Trophoblast cell (in vitro differentiated cells and primary cell): ENCODE data around the gene DNAJC4.
A peak's percentile ranks its signal among the peaks of the same experiment; 100 is the strongest.

Experiments
- DNase-seq, 2 donors: peaks; one replicate each; pipeline ENCODE4 v3.0.0-alpha.2; 2016
- H2AFZ ChIP-seq: 2 replicates; pipeline ENCODE4 v1.6.1; 2013; ENCODE audit warnings: low read length, moderate library complexity, mild to moderate bottlenecking; ENCODE audit not compliant: insufficient read depth, poor library complexity
- H2AK5ac ChIP-seq: 2 replicates; pipeline ENCODE4 v1.6.1; 2013; ENCODE audit warnings: mild to moderate bottlenecking, low read length
- H2BK120ac ChIP-seq: 2 replicates; pipeline ENCODE4 v1.6.1; 2013; ENCODE audit warnings: low read length, mild to moderate bottlenecking, moderate library complexity; ENCODE audit not compliant: insufficient read depth, poor library complexity
- H2BK12ac ChIP-seq: 2 replicates; pipeline ENCODE4 v1.6.1; 2013; ENCODE audit warnings: mild to moderate bottlenecking, low read length, moderate library complexity
- H2BK5ac ChIP-seq: 2 replicates; pipeline ENCODE4 v1.6.1; 2013; ENCODE audit warnings: low read length, low read depth, moderate library complexity, mild to moderate bottlenecking; ENCODE audit not compliant: poor library complexity
- H3K14ac ChIP-seq: 2 replicates; pipeline ENCODE4 v1.6.1; 2013; ENCODE audit warnings: mild to moderate bottlenecking, low read length
- H3K18ac ChIP-seq: 2 replicates; pipeline ENCODE4 v1.6.1; 2013; ENCODE audit warnings: mild to moderate bottlenecking, low read length
- H3K23ac ChIP-seq: 2 replicates; pipeline ENCODE4 v1.6.1; 2013; ENCODE audit warnings: low read length
- H3K27ac ChIP-seq: 2 replicates; pipeline ENCODE4 v1.5.1; 2013; ENCODE audit warnings: low read depth, mild to moderate bottlenecking, inconsistent platforms, low read length, moderate library complexity
- H3K27me3 ChIP-seq: 2 replicates; pipeline ENCODE4 v1.6.1; 2013; ENCODE audit warnings: inconsistent platforms, mild to moderate bottlenecking, low read length, moderate library complexity; ENCODE audit not compliant: insufficient read depth
- H3K36me3 ChIP-seq, 2 experiments: 1 replicate in 1 of 2; 2 replicates in 1 of 2; pipeline ENCODE4 v1.6.1; 2013; ENCODE audit warnings: low read length in 2 of 2, mild to moderate bottlenecking in 2 of 2, moderate library complexity in 1 of 2; ENCODE audit not compliant: insufficient read depth in 2 of 2, control insufficient read depth in 1 of 2
- H3K4ac ChIP-seq: 2 replicates; pipeline ENCODE4 v1.6.1; 2013; ENCODE audit warnings: low read depth, mild to moderate bottlenecking, low read length, moderate library complexity
- H3K4me1 ChIP-seq, 2 experiments: 1 replicate in 1 of 2; 2 replicates in 1 of 2; pipeline ENCODE4 v1.6.1; 2013; ENCODE audit warnings: low read length in 2 of 2, mild to moderate bottlenecking in 2 of 2, moderate library complexity in 1 of 2; ENCODE audit not compliant: insufficient read depth in 2 of 2, control insufficient read depth in 1 of 2
- H3K4me2 ChIP-seq: 2 replicates; pipeline ENCODE4 v1.6.1; 2013; ENCODE audit warnings: inconsistent platforms, mild to moderate bottlenecking, low read length, moderate library complexity
- H3K4me3 ChIP-seq: 2 replicates; pipeline ENCODE4 v1.5.1; 2013; ENCODE audit warnings: mild to moderate bottlenecking, low read depth, low read length, inconsistent platforms
- H3K79me1 ChIP-seq: one replicate; pipeline ENCODE4 v1.6.1; 2013; ENCODE audit warnings: low read length
- H3K79me2 ChIP-seq: 2 replicates; pipeline ENCODE4 v1.6.1; 2013; ENCODE audit warnings: low read length, mild to moderate bottlenecking; ENCODE audit not compliant: control insufficient read depth, insufficient read depth, poor library complexity
- H3K9ac ChIP-seq: 2 replicates; pipeline ENCODE4 v1.6.1; 2013; ENCODE audit warnings: mild to moderate bottlenecking, low read length
- H3K9me3 ChIP-seq: 2 replicates; pipeline ENCODE4 v1.6.1; 2013; ENCODE audit warnings: low read depth, mild to moderate bottlenecking, control low read depth, inconsistent platforms, low read length; ENCODE audit not compliant: insufficient read depth
- H4K12ac ChIP-seq: 2 replicates; pipeline ENCODE4 v1.6.1; 2013; ENCODE audit warnings: low read depth, mild to moderate bottlenecking, low read length, moderate library complexity
- H4K8ac ChIP-seq: 2 replicates; pipeline ENCODE4 v1.6.1; 2013; ENCODE audit warnings: low read depth, mild to moderate bottlenecking, low read length, moderate library complexity
- H4K91ac ChIP-seq: one replicate; pipeline ENCODE4 v1.6.1; 2013; ENCODE audit warnings: low read depth, mild to moderate bottlenecking, low read length, moderate library complexity
- WGBS: extraction: QIAGEN DNeasy Blood & Tissue Kit; methylation state at CpG from one replicate; pipeline ENCODE4 v1.1.7; 2013; ENCODE audit warnings: missing lambda C conversion rate; ENCODE audit not compliant: insufficient read length, insufficient coverage; ENCODE audit errors: extremely low coverage; 5-methylcytosine and 5-hydroxymethylcytosine counted together

Gene DNAJC4

DNA sequence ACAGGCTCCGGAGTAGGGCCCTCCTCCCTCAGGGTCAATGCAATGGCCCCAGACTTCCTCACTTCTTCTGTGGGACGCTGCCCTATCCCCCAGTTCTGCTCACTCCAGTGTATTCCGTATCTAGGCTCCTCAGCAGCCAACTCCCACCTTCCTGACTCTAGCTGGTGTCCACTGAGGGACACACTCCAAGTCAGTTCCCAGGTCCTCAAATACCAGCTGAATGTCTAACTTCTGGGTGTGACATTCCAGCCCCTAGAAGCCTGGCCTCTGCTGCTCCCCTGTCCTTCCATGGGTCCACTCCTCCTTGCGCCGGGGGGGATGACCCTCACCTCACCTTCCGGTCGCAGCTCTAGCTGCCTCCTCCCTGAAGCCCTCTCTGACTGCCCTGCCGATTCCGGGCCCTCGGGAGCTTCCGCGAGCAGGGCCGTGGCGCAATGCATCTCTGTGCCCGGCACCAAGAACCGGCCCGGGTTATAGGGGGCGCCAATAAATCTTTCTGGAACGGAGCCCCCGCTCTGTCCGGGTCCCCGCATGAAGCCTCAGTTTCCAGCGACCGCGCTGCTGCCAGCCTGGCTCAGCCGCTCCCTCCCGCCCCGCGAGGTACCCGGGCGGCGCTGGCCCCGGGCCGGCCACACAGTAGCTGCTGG is 38.7 kb downstream of the DNAJC4 start:
- peak overlapping the region; percentile 96 for H3K14ac ChIP-seq
- peak overlapping the region; percentile 90 for H2BK5ac ChIP-seq
- H3K4me1 ChIP-seq, result peaks cover 20 to 24% of the 10 kb centered on the region in 2 experiments
- peaks cover 29% of the 10 kb centered on the region for H3K79me1 ChIP-seq
- peak overlapping the region; percentile 92 for H3K4me2 ChIP-seq
- peaks cover 34 to 39% of the 10 kb centered on the region in 2 experiments for H3K36me3 ChIP-seq
- peak overlapping the region; percentile 92 for H4K8ac ChIP-seq
- no peak overlapping the region for H3K23ac ChIP-seq
- H3K9ac ChIP-seq, result peak overlapping the region; percentile 90
- peak overlapping the region; percentile 85 for H3K18ac ChIP-seq
- DNase-seq, result peak; percentile 64 to 77
- no peaks in the 10 kb centered on the region for H3K9me3 ChIP-seq
- peak overlapping the region; percentile 91 for H2BK120ac ChIP-seq
- peak overlapping the region; percentile 96 for H4K91ac ChIP-seq
- no peaks in the 10 kb centered on the region for H3K27me3 ChIP-seq
- WGBS, result no CpG with 5 or more reads among the region's 34 CpGs
- H3K4ac ChIP-seq, result peak overlapping the region; percentile 67
- H3K79me2 ChIP-seq, result peaks cover 13% of the 10 kb centered on the region
- peak overlapping the region; percentile 0 for H2BK12ac ChIP-seq
- peak overlapping the region; percentile 64 for H2AFZ ChIP-seq
- H4K12ac ChIP-seq, result peak overlapping the region; percentile 89
- peak overlapping the region; percentile 55 for H2AK5ac ChIP-seq
- peak overlapping the region; percentile 70 for H3K4me3 ChIP-seq
- peak overlapping the region; percentile 97 for H3K27ac ChIP-seq

DNA sequence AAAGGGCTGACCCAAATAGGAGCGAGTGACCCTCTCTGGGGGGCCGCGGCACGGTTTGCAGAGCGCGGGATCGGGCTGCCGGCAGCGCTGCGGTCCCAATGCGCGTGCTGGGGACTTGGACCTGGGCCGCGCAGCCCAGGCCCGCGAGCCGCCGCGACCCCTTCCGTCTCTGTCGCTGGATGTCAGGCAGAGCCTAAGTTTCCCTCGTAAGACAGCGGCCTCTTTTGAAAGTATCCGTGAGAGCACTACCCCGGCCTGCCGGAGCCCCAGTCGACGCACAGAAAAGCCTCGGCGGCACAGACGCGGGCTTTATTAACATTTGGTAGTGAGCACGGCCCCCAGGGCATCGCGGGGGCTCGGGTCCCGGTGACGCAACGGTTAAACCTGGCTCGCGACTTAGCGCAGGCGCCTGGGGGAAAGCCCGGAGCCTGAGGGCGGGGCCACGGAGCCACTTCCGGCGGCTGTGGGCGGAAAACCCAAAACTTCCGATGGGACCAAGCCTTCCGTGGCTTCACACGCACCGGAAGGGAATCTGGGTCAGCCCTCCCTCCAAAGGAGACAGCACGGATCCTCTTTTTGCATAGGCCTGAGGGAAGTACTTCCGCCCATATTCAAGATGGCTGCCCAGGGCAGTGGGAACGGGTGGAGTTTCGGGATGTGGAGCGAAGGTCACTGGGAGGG is 39.3 kb downstream of the DNAJC4 start:
- peaks cover 13% of the 10 kb centered on the region for H3K79me2 ChIP-seq
- H4K12ac ChIP-seq, result peak overlapping the region; percentile 99
- peak overlapping the region; percentile 99 for H3K27ac ChIP-seq
- H3K4me1 ChIP-seq, result peaks cover 14 to 18% of the 10 kb centered on the region in 2 experiments
- H3K4me3 ChIP-seq, result peak overlapping the region; percentile 80
- H3K79me1 ChIP-seq, result peaks cover 28% of the 10 kb centered on the region
- H3K4me2 ChIP-seq, result peak overlapping the region; percentile 92
- H2BK5ac ChIP-seq, result peak overlapping the region; percentile 98
- H2AK5ac ChIP-seq, result peak overlapping the region; percentile 55
- H3K14ac ChIP-seq, result peak overlapping the region; percentile 96
- peak overlapping the region; percentile 96 for H3K9ac ChIP-seq
- H3K27me3 ChIP-seq, result no peaks in the 10 kb centered on the region
- H2BK12ac ChIP-seq, result no peak overlapping the region
- WGBS, result no CpG with 5 or more reads among the region's 58 CpGs
- H2AFZ ChIP-seq, result peak overlapping the region; percentile 64
- no peaks in the 10 kb centered on the region for H3K9me3 ChIP-seq
- H4K8ac ChIP-seq, result peak overlapping the region; percentile 99
- peak overlapping the region; percentile 85 for H3K18ac ChIP-seq
- no peak overlapping the region for H3K23ac ChIP-seq
- peak overlapping the region; percentile 99 for H4K91ac ChIP-seq
- peak; percentile 99 to 100 for DNase-seq
- peak overlapping the region; percentile 91 for H2BK120ac ChIP-seq
- H3K36me3 ChIP-seq, result peaks cover 31 to 33% of the 10 kb centered on the region in 2 experiments
- peak overlapping the region; percentile 67 for H3K4ac ChIP-seq

DNA sequence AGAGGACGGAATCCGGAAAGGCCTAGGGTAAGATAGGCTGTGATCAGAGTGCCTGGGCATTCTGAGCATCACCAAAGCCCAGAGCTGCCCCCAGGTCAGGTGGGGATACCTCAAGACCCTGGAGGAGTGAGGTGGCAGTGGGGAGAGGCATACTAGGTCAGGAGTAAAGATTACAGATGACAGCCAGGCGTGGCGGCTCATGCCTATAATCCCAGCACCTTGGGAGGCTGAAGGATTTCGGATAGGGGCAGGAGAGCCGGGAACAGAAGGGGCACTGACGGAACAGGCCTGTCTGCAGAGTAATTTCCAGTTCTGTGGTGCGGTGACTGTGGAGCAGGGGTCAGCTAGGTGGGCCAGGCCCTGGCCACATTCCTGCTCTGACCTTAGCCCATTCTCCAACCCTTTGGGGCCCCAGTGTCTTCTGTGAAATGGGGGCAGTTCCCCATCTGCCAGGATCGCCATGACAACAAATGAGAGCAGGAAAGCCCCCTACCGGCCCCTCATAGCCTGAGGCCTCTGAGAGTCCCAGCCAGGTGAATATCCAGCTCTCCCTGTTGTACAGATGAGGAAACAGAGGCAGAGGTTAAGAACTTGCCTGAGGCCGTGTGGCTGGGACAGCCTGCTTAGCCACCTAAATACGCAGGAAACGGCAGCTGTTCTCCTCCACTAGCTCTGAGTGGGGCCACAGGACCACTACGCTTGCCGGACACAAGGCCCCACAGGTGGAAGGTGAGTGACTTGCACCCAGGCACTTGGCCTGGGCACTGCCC is 44.9 kb downstream of the DNAJC4 start:
- Histone ChIP-seq H4K91ac (peak overlapping the region; percentile 10), H2AK5ac (no peak overlapping the region), H3K27ac (peak overlapping the region; percentile 78), H2BK120ac (peak overlapping the region; percentile 4), H2AFZ (no peak overlapping the region), H4K8ac (no peak overlapping the region), H4K12ac (no peak overlapping the region), H3K4me2 (no peak overlapping the region), H3K9me3 (no peaks in the 10 kb centered on the region), H3K4ac (no peak overlapping the region), H3K4me3 (no peak overlapping the region), H3K9ac (no peak overlapping the region), H3K18ac (no peak overlapping the region), H3K27me3 (no peaks in the 10 kb centered on the region), H3K36me3 (peaks cover 19 to 23% of the 10 kb centered on the region in 2 experiments), H3K79me2 (peaks cover 7% of the 10 kb centered on the region), H2BK5ac (peak overlapping the region; percentile 19), H3K23ac (no peak overlapping the region), H3K79me1 (peaks cover 21% of the 10 kb centered on the region), H3K14ac (no peak overlapping the region), H3K4me1 (peaks cover 14 to 16% of the 10 kb centered on the region in 2 experiments), H2BK12ac (no peak overlapping the region)
- WGBS, result no CpG with 5 or more reads among the region's 15 CpGs
- DNase-seq, result peak; percentile 97 to 98

DNA sequence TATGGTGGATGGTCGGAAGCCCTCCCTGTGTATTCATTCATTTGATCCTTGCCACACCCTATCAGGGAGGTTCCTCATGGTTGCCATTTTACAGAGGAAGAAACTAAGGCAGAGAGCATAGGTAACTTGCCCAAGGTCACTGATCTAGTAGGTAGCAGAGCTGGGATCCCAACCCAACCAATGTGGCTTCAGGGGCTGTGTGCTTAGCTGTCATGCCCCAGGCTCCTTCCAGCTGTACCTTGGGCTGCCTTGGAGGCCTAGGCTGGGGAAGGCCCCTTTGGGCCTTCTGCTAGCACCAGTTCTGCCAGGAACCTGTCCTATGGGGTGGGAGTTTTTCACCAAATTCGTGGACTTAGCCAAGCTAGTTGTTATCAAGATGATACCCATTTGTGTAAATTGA is 45.5 kb downstream of the DNAJC4 start:
- Histone ChIP-seq H2BK12ac (no peak overlapping the region), H3K27me3 (no peaks in the 10 kb centered on the region), H3K9ac (no peak overlapping the region), H2AK5ac (no peak overlapping the region), H4K12ac (no peak overlapping the region), H3K79me2 (peaks cover 4% of the 10 kb centered on the region), H3K4ac (no peak overlapping the region), H3K79me1 (peaks cover 17% of the 10 kb centered on the region), H2BK120ac (peak overlapping the region; percentile 3), H2AFZ (no peak overlapping the region), H3K4me1 (peaks cover 14 to 16% of the 10 kb centered on the region in 2 experiments), H3K4me3 (no peak overlapping the region), H3K9me3 (no peaks in the 10 kb centered on the region), H4K8ac (no peak overlapping the region), H4K91ac (peak overlapping the region; percentile 10), H3K23ac (no peak overlapping the region), H3K4me2 (no peak overlapping the region), H3K14ac (no peak overlapping the region), H2BK5ac (peak overlapping the region; percentile 16), H3K36me3 (peaks cover 19 to 23% of the 10 kb centered on the region in 2 experiments), H3K18ac (no peak overlapping the region), H3K27ac (peak overlapping the region; percentile 78)
- no CpG with 5 or more reads among the region's 2 CpGs for WGBS
- peak; percentile 81 for DNase-seq
